ENCODE data around the gene KCND1.
A peak's percentile ranks its signal among the peaks of the same experiment; 100 is the strongest.

The KCND1 gene

DNA sequence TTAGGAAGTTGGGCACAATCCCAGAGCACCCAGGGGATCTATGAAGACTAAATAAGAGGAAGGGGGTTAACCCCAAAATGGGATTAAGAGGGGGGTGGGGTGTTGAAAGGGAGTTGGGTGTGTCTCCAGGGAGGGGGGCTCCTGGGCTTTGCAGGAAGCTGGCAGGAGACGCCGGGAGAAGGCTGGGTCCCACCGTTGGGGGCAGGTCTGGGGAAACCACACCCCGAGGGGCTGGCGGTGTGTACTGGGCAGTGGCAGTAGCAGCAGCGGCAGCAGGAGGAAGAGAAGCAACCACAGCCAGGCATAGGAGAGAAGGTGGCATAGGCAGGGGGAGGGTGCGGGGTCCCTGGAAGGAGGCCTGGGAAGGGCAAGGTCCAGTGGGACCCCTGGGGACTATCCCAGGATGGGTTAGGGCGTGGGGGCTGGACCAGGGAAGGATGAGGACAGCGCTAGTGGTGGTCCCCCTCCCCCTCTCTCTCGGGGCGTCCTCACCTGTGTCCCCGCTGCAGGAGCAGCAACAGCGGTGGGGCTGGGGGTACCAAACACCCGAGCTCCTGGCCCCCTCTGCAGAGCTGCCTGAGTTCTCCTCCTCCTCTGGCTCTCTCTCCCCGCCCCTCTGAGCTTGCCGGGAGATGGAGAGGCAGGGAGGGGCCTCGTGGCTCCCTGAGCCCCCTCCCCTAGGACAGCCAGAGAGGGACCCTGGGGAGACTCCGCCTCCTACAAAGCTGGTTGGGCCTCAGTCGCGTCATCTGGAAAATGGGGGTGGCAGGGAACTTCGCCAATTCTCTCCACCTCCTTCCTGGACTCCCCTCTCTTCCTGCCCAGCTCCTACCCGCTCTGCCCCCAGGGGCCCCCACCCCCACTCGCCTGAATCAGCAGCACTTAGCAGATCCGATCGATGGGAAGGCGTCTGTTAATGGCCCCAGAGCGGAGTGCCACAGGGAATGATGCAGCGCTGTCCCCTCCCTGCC is at the start of gene KCND1:
KCND1 (minus strand) TSS at position 596 of the 971 bp plus-strand sequence. CDS start 1,573 bp downstream, outside the sequence.
- TF ChIP-seq, protein P1, sequence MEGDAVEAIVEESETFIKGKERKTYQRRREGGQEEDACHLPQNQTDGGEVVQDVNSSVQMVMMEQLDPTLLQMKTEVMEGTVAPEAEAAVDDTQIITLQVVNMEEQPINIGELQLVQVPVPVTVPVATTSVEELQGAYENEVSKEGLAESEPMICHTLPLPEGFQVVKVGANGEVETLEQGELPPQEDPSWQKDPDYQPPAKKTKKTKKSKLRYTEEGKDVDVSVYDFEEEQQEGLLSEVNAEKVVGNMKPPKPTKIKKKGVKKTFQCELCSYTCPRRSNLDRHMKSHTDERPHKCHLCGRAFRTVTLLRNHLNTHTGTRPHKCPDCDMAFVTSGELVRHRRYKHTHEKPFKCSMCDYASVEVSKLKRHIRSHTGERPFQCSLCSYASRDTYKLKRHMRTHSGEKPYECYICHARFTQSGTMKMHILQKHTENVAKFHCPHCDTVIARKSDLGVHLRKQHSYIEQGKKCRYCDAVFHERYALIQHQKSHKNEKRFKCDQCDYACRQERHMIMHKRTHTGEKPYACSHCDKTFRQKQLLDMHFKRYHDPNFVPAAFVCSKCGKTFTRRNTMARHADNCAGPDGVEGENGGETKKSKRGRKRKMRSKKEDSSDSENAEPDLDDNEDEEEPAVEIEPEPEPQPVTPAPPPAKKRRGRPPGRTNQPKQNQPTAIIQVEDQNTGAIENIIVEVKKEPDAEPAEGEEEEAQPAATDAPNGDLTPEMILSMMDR (IDR thresholded peaks at IDR 0.05): no peak
- peak; percentile 14 for DNase-seq
- Mint-ChIP-seq H3K4me1 (peaks cover 22% of the 10 kb centered on the region), H3K27ac (peak within 1 kb of the TSS; percentile 71), H3K36me3 (ENCODE audit: low read depth) (peaks cover 14% of the 10 kb centered on the region), H3K9me3 (peaks cover 50% of the 10 kb centered on the region), H3K27me3 (ENCODE audit: low read depth, poor library complexity) (peaks cover 2% of the 10 kb centered on the region), H3K4me3 (peak within 1 kb of the TSS; percentile 57)

DNA sequence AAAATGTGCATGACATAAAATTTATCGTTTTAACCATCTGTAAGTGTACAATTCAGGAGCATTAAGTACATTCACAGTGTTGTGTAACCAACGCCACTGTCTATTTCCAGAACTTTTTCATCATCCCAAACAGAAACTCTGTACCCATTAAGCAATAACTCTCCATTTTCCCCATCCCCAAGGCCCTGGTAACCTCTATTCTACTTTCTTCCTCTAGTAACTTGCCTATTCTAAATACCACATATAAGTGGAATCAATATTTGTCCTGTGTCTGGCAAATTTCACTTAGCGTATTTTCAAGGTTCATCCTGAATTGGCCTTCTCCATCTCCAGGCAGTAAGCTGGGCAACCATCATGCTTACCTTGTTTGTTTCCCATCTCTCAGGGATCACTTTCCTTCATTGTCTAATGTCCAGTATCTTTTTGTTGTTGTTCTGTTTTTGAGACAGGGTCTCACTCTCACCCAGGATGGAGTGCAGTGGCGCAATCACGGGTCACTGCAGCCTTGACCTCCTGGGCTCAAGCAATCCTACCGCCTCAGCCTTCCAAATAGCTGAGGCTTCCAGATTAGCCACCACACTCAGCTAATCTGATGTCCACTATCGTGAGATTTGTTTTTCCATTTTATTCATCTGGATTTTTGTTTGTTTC is 48.1 kb upstream of the KCND1 start:
- TF ChIP-seq, protein P1 (IDR thresholded peaks at IDR 0.05): no peak
- Mint-ChIP-seq H3K9me3 (peaks cover 40% of the 10 kb centered on the region), H3K4me1 (no peaks in the 10 kb centered on the region), H3K27ac (no peak overlapping the region), H3K27me3 (ENCODE audit: low read depth, poor library complexity) (peaks cover 6% of the 10 kb centered on the region), H3K4me3 (no peak overlapping the region), H3K36me3 (ENCODE audit: low read depth) (peaks cover 6% of the 10 kb centered on the region)
- DNase-seq: no peak

DNA sequence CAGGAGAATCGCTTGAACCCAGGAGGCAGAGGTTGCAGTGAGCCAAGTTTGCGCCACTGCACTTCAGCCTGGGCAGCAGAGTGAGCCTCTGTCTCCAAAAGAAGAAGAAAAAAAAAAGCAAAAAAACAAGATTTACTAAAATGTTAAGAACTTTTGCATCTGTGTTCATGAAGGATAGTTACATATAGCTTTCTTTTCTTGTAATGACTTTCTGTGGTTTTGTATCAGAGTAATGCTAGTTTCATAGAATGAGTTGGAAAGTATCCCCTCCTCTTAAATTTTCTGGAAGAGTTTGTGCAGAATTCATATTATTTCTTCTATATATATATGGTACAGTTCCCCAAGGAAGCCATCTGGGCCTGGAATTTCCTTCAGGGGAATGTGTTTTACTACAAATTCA is 47.4 kb upstream of the KCND1 start:
- Mint-ChIP-seq H3K9me3 (peaks cover 33% of the 10 kb centered on the region), H3K27ac (no peak overlapping the region), H3K4me1 (no peaks in the 10 kb centered on the region), H3K36me3 (ENCODE audit: low read depth) (no peaks in the 10 kb centered on the region), H3K4me3 (no peak overlapping the region), H3K27me3 (ENCODE audit: low read depth, poor library complexity) (peaks cover 6% of the 10 kb centered on the region)
- no peak for DNase-seq
- TF ChIP-seq, protein P1 (IDR thresholded peaks at IDR 0.05): no peak

DNA sequence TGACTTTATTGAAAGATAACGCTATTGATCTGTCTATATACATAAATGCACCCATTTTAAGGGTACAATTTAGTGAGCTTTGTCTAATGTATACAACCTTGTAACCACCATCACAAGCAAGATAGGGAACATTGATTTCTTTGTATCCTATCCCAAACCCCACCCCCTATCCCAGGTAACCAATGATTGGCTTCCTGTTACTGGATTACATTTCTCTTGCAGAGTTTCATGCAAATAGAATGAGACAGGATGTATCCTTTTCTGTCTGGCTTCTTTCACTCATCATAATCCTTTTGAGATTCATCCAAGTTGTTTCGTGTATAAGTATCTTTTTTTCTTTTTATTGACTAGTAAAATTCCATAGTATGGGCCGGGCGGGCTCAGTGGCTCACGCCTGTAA is 32.1 kb upstream of the KCND1 start:
- Mint-ChIP-seq H3K27me3 (ENCODE audit: low read depth, poor library complexity) (peaks cover 9% of the 10 kb centered on the region), H3K36me3 (ENCODE audit: low read depth) (peaks cover 22% of the 10 kb centered on the region), H3K9me3 (peaks cover 37% of the 10 kb centered on the region), H3K4me3 (peak overlapping the region; percentile 42), H3K4me1 (peaks cover 16% of the 10 kb centered on the region), H3K27ac (no peak overlapping the region)
- TF ChIP-seq, protein P1 (IDR thresholded peaks at IDR 0.05): no peak
- no peak for DNase-seq

DNA sequence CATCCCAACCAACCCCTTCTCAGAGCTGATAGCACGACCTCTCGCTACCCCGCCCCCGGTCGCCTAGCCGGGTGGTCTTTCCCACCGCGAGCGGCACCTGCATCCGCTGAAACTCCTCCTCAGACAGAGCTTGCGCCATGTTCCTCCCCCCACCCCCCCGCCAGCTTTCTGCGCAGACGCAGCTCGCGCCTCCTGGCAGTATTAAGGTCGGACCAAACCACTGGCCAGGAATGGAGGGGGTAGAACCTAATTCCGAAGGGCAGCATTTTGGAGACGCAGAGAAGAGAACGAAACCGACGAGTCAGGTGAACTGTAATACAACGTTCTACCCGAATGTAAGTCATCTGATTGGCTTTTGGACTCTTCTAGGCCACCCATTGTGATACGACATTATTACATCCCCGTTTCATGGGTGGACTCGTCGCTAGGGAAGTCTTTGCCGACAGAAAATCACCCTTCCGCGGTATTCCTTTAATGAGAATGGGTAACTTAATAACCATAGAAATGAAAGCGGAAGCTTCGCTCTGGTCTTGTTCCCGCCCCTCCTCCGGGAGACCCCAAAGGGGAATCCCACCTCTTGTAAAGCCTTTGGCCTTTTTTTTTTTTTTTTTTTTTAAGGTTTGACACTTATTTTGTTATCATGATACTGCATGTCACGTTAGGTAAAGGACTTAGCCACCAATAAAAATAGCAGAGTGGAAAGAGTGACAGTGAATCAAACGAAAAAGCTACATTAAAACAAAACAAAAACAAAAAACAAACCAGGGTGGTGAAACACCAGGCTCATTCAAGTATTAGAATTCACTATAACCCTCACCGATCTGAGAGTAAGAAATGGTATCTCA is 30.7 kb upstream of the KCND1 start, which contains the start of gene GRIPAP1:
GRIPAP1 (minus strand) TSS at position 174 of the 845 bp plus-strand sequence; CDS start at position 139, 35 bp downstream.
- Mint-ChIP-seq H3K36me3 (ENCODE audit: low read depth) (peaks cover 35% of the 10 kb centered on the region), H3K27ac (peak within 1 kb of the TSS; percentile 100), H3K27me3 (ENCODE audit: low read depth, poor library complexity) (peaks cover 6% of the 10 kb centered on the region), H3K9me3 (peaks cover 49% of the 10 kb centered on the region), H3K4me1 (peaks cover 19% of the 10 kb centered on the region), H3K4me3 (peak within 1 kb of the TSS; percentile 100)
- DNase-seq: peak; percentile 75
- TF ChIP-seq, protein P1 (IDR thresholded peaks at IDR 0.05): no peak

All from nephron progenitor cell (in vitro differentiated cells).